GM03348 (cell line): Measurements from ENCODE around the gene SV2A.
A peak's percentile ranks its signal among the peaks of the same experiment; 100 is the strongest.
"Not testable (repeated sequence)": the region's sequence is repeated elsewhere in the genome, so short reads cannot be mapped to it uniquely, and the experiment has no call there.

Source experiments
- DNase-seq: peaks from one replicate; pipeline ENCODE4 v3.0.0; 2012; ENCODE audit warnings: low spot score

The SV2A gene, protein sequence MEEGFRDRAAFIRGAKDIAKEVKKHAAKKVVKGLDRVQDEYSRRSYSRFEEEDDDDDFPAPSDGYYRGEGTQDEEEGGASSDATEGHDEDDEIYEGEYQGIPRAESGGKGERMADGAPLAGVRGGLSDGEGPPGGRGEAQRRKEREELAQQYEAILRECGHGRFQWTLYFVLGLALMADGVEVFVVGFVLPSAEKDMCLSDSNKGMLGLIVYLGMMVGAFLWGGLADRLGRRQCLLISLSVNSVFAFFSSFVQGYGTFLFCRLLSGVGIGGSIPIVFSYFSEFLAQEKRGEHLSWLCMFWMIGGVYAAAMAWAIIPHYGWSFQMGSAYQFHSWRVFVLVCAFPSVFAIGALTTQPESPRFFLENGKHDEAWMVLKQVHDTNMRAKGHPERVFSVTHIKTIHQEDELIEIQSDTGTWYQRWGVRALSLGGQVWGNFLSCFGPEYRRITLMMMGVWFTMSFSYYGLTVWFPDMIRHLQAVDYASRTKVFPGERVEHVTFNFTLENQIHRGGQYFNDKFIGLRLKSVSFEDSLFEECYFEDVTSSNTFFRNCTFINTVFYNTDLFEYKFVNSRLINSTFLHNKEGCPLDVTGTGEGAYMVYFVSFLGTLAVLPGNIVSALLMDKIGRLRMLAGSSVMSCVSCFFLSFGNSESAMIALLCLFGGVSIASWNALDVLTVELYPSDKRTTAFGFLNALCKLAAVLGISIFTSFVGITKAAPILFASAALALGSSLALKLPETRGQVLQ

DNA sequence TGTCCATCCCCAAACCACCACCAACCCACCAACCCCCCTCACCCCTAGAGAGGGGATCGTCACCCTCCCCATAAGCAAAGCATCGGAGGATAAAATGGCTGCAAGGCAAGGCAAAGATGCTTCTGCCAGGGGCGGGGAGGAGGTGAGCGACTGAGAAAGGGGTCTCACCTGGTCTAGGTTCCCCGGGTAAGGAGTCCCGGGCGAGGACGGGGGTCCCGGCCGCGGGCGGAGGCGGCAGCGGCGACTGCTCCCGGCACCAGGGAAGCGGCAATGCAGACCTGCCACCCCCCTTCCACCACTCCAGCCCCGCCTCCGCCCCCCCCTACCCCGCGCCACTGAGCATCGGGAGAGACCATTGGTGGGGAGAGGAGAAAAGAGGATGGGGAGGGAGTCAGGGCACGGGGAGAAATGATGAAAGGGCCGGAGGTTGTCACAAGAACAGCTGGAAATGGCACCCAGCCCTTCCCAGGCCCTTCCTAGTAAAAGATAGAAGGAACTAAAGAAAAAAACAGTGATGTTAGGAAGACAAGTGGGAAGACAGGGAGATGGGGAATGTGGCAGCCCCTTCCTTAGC lies at the start of gene SV2A:
Gene SV2A, minus strand, starts transcription at position 274 of the 574 bp plus-strand sequence. CDS start 4,004 bp downstream, outside the sequence.
- peak; percentile 74 for DNase-seq

DNA sequence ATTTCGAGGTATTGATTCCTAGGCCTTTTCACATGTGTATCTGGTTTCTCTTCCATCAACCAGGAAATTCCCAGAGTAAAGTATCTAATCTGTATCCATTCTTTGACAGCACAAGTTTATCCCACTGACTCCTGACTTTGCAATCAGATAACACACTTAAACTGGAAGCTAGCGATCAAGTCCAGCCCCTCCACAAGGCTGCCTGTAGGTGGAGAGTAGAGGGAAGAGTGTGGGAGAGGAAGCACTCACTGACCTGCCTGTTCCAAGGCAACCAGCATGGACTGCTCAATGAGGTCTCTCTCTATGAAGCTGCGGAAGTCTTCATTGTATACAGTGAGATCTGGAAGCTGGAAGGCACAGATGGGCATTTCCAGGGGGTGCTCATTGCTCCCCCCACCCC lies 49.4 kb upstream of the SV2A start:
- no peak for DNase-seq

DNA sequence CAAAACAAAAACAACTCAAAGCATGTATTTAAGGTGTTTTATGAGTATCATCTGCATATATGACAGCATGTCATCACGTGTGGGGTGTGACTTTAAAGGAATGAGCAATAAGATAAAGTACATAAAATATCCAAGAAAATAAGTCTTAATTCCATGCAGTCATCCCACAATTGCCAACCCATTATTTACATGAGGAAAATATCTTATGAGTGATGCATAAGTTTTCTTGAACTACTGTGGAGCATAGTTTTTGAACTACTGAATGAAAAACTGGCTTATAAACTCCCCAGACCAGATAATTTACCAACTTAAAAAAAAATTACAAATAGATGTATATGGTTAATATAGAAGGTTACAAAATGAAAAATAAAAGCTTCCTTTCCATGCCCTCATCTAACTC lies 48.8 kb upstream of the SV2A start:
- no peak for DNase-seq

DNA sequence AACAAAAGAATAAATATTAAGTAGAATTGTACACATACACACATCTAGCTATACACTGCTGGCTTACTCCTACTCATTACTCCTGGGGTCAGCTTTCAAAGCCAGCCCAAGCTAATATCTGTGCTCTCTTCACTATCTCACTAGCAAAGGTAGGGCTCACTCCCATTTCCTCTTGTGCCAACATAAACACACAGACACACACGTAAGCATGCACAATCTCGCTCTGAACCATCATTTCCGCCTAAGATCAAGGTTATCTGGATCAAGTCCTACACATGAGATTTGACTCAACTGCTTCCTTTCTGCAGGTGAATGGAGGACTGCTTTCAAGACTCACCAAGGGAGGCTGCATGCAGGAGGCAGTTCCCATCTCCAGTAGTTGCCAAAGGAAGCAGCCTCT lies 47.8 kb upstream of the SV2A start:
- DNase-seq, result no peak

DNA sequence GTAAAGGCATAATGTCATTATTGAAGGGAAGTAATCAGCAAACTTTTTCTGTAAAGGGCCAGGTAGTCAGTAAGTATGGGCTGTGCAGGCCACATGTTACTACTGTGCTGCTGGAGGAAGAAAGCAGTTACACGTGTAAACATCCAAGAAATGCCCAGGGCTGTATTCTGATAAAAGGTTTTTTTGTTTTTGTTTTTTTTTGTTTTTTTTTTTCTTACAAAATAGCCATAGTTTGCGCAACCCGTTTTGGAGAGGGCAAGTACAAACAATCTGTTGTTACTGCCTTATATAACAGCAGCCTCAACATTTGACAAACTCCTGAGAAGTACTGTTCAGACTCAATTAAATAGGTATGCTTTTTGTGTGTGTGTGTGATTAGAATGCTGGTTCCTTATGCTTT lies 45.7 kb upstream of the SV2A start:
- DNase-seq, result no peak

DNA sequence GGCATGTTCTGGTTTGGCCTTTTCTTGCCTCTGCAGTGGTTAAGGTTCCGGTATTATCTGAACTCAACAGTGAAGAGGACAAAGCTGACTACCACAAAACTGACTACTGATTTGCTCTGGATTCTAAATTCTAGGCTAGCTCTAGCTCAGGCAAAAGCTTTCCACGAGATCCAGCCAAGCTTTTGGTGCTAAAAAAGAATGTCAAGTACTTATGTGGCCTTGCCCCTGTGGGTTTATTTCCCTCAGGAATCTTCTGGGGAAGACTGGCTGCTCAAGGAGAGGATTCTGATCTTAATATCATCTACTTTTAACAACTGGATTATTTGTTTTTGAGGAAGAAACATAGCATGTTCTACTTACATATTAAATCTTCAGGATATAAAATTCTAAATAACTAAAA lies 45.1 kb upstream of the SV2A start:
- no peak for DNase-seq

DNA sequence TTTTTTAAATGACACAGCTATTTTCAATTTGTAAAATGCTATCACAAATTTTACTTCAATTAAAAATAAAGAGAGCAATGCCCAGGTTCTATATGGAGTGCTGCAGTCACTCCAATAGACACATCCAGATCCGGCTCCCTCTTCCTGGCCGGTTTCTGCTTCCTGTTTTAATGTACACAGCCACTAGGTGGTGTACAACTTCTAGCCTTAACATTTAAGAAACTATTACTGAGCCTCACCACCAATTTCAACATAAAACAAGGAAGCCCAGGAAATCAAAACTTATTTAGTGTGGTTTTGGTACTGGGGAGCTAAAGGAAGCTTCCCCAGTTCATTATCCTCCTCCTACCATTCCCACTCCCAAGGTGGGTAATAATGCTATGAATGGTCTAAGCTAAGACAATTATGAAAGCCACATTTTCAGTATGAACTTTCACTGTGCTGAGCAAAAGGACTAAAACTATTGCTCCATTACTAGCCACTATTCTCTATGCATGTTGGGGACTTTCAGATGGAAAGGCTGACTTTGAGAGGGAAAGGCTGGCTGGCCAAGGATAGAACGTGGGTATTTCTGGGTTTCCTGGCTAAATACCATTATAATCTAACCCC lies 44.5 kb upstream of the SV2A start:
- peak; percentile 76 for DNase-seq

DNA sequence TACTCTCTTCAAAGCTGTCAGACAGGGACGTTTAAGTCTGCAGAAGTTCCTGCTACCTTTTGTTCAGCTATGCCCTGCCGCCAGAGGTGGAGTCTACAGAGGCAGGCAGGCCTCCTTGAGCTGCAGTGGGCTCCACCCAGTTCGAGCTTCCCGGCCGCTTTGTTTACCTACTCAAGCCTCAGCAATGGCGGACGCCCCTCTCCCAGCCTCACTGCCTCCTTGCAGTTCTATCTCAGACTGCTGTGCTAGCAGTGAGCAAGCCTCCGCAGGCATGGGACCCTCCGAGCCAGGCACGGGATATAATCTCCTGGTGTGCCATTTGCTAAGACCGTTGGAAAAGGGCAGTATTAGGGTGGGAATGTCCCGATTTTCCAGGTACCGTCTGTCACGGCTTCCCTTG lies 39.9 kb upstream of the SV2A start:
- not testable (repeated sequence) for DNase-seq

DNA sequence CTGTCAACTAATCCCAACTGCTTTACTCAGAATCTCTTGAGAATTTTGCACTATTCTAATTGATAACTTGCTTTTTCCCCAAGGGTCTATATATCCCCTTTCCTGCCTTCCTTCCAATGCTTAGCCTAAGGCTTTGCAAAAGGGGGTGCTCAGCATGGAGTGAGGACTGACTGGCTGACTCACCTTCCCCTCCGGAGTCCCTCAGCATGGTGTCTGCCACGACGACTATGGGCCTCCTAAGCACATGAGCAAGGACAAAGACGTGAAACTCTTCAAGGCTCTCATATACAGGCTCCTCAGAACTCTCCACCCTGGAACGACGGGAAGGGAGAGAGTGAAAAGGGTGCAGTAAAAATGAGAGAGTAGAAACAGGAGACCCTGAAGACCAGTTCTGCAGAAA lies 32.3 kb upstream of the SV2A start:
- DNase-seq, result no peak

DNA sequence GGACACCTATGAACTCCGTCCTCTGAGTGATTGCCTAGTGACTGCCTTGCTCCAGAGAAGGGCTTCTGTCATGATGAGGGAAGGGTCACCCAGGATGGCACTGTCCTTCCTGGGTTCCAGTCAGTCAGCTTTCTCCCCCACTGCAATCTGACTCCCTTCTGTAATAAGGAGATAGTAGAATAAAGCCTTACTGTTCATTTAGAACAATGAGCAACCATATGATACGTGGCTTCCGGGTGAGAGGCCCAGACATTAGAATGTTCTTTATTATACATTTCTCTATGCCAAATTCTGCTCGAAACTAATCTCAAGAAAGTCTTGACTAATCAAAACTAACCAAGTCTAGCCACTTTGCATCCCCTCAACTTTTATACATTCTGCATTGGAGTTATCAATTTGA lies 27.6 kb upstream of the SV2A start:
- no peak for DNase-seq

DNA sequence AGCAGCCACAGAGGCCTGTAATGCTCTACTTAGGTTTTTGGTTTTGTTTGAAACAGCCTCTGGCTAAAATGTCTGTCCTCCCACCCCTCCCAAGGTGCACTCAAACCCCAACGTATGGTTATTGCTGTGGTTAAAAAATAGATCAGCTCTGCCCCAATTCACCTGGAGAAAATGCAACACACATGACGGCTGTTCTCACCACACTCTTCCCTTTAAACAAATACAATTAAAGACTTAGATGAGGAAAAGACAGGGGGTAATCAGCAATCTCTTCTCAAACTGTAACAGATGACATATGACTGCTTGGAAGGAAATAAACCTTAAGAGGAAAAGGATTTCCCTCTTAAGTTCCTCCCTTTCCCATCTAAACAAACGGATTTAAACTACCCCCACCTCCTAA lies 25.2 kb upstream of the SV2A start:
- DNase-seq, result no peak

DNA sequence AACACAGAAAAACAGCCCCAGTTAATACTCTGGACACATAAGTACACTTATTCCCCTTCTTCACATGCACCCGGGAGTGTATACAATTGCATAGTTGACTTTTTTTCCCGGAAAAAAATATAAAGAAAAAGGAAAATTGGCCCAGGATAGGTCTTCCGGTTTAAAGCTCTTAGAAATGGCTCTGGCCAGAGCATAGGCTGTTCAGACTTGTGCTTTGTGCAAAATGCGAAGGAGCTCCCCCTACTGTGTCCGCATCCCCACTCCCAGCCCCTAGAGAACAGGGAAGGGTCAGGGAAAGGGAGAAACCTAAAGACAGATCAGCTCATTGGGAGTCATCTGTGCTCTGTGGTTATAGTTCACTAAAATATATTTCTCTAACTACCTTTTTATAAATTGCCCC lies 24.6 kb upstream of the SV2A start:
- DNase-seq, result no peak

DNA sequence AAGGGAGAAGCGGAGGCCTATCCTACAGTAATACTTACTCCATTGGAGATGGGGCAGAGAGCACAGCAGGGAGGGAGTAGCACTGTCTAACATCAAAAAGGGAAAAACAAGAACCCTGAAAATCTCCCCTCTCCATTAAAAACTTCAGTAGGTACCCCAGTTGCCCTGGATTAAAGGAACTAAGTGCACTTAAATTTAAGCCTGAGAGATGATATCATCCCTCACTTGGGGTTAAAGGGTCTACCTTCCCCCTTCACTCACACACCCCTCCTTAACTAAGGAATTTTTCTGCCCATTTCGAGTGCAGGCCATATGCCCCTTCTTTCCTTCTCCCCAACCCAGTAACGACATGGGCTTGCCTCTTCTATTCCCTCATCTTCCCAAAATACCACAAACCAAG lies 22.8 kb upstream of the SV2A start:
- no peak for DNase-seq

DNA sequence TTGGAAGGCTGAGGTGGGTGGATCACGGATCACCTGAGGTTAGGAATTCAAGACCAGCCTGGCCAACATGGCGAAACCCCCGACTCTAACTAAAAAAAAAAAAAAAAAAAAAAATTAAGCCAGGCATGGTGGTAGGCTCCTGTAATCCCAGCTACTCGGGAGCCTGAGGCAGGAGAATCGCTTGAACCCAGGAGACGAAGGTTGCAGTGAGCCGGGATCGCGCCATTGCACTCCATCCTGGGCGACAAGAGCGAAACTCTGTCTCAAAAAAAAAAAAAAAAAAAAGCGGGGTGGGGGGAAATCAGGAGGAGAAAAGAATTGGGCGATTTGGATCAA lies 21.0 kb upstream of the SV2A start:
- not testable (repeated sequence) for DNase-seq

DNA sequence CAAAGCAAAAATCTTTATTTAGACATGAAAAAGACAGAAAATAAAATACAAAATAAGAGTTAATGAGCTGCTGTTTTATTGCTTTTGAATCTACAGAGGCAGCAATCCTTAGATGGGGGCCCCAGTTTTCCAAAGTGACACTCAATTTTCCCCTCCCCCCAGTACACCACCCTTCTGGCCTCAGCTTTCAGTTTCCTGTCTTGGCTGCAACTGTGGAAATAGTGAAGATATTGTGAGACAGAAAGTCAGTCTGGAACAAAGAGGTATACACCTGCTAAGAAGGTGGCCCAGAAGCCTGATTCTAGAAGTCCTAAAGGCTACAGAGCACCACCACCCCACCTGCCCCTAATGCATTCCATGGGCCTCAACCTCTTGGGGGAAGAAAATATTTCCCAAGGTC lies 20.1 kb upstream of the SV2A start:
- DNase-seq, result no peak

DNA sequence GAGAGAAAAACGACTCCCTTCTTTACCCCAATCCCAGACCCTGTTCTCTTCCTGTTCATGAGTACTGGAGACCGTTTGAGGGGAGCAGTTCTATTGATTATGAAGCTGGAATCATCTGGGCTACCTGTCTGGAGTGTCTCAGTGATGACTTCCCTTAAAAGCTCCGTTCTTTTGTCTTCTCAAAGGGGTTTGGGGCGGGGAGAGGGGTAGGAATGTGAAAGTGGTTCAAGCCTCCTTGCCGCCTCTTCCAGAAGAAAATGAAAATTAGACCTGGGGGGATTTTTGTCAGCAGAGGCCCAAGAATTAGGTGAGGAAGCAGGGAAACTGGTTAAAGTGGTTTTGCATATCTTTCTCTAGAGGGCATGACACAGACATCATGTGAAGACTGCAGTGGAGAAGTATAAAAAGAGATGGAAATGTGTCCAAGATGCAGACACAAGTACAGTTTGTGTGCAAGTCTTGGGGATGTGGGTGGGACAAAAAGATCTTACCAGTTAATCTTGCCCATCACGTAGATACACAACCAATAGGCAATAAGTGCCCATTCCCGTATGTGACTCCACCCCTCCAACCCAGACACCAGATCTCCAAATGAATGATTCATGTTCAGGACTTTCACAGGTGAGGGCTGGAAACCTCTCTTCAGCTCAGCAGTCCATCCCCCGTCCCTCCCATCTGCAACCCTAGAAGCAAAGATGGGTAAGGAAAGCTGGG lies 19.5 kb upstream of the SV2A start:
- peak; percentile 30 for DNase-seq

DNA sequence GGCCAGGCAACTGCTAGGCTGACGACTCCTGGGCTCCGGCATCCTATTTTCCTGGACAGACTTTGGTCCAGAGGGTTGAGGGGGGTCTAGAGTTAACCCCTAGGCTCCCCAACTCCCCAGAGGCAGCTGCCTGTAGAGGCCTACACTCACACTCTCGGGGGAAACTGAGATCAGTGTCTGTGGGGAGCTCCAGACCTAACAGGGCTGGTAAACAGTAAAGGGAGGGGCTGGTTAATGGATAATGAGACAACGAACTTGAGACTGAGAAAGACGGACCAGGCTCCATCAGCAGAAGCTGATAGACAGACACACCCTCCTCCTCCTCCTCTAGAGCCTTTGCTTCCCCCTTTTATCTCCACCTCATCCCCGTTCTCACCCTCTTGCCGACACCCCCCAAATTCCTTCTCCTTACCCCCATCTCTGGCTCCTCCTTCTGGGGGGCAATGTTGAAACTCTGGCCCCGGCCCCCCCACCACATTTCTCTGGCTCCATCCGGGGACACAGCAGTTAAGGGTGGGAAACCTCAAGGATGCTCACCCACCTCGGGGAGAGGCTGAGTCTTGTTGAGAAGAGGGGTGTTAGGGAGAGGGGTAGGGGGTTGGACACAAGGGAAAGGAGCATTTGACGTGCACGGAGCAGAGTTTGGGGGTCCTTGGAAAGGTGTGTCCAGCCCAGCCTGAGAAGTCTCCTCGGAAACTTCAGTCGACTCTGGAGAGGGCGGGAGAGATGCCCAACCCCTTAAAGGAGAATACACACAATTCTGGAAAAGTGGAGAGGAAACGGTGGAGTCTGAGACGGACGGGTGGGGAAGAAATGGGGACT lies 18.7 kb upstream of the SV2A start, which contains the start of gene MTMR11:
Gene MTMR11, minus strand, starts transcription at position 710 of the 822 bp plus-strand sequence. Its CDS starts 232 bp downstream, at position 478.
- DNase-seq, result peak; percentile 69

DNA sequence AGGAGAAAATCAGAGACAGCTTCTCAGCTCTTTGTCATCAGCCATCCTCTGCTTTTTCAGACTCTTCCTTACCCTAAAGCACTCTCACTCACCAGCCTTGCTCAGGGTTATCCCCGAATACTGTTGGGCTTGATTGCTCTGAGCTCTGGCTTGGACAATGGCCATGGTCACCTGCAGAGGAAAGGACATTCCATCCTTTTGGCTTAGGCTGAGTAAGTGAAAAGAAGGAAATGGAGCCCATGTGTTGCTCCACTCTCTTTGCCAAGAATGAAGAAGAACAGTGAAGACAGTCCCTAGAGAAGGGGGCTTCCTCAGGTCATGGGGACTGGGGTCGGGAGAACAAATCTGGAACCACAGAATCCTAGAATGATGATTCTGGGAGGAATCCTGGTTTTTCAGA lies 16.7 kb upstream of the SV2A start:
- no peak for DNase-seq

DNA sequence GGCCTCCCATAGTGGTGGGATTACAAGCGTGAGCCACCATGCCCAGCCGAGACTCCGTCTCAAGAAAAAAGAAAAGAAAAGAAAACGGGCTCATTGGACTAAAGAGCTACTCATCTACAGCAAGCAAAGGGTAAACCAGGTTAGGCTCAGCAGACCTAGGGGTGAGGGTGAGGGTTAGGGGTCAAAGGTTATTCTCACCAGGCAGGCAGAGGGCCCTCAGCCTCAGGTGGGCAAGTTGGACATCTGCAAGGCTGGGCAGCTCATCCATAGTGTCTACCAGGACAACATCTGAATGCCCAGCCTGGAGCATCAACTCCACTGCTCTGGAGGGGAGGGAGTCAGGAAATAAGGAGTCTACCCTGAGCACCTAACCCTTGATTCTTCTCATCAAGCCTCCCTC lies 15.6 kb upstream of the SV2A start:
- DNase-seq, result no peak

DNA sequence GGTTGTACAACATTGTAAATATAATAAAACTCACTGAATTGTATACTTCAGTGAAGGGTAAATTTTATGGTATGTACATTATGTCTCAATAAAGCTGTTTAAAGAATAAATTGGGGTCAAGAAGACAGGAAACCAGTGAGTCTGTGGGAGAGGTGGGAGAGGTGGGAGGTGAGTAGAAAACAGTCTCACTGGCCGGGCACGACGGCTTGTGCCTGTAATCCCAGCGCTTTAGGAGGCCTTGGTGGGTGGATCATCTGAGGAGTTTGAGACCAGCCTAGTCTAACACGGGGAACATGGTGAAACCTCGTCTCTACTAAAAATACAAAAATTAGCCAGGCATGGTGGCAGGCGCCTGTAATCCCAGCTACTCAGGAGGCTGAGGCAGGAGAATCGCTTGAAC lies 14.8 kb upstream of the SV2A start:
- no peak for DNase-seq

DNA sequence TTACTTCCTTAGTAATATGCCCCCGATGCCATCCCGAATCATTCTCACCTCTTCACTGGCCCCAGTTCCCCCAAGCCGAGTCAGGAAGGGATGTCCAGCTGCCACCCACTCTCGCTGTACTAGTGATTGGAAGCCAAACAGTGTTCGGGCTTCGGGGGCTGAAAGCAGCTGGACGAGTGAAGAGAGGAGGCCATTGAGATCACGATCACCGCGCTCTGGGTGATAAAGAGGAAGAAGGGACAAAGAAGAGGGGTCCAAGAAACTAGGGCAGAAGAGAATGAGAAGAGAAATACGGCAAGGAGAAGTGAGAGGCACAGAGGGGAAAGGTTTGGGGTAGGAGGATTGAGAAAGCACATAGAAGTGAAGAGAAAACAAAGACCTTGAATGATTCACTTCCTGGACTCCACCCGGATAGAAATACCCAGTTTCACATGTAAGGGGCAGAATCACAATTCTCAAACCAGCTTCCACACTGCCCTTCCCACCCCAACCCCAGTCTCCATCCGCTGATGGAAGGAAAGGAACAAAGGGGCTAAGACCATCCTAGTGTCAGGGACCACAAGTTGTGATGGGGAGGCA lies 13.7 kb upstream of the SV2A start:
- DNase-seq, result no peak
